ENCODE measurements around the gene PON3. TPM values are rescaled to one million over a fixed set of nuclear protein-coding genes. Genes with fewer than 3 reads are reported as not detected.

PON3 gene
- total RNA-seq, 1 experiment from 2014 or later: not detected

DNA sequence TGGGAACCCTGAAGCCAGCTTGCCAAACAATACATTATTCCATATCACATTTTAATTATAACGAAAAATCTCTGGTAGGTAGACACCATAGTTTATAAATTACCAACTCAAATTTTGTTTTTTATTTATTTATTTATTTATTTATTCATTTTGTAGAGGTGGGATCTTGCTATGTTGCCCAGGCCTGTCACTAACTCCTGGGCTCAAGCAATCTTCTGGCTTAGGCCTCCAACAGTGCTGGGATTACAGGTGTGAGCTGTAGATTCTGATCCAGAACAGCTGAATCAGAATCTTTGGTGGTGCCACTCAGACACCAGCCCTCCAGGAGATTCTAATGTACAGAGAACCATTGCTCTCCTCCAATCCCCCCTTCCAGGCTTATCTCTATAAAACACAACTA, 37.0 kb upstream of the PON3 start:
- H3K4me1 Mint-ChIP-seq: peaks cover 4 to 12% of the 10 kb centered on the region in 2 experiments

More for the DNA sequence above, 37.0 kb upstream of the PON3 start:
- Histone ChIP-seq H2BK20ac (ENCODE audit: low read depth, low read length, poor library complexity, severe bottlenecking) (no peak overlapping the region), H2BK15ac (ENCODE audit: low read depth, low read length) (no peak overlapping the region), H2BK12ac (ENCODE audit: insufficient read length, low read depth, low read length) (no peak overlapping the region), H3K23me2 (ENCODE audit: insufficient read length, low read depth, low read length, poor library complexity, severe bottlenecking) (peaks cover 2% of the 10 kb centered on the region), H2BK5ac (ENCODE audit: insufficient read length, low read length) (no peak overlapping the region), H4K5ac (ENCODE audit: insufficient read length, low read depth, low read length) (no peak overlapping the region), H3K4ac (ENCODE audit: low read depth, low read length) (no peak overlapping the region), H3K14ac (ENCODE audit: insufficient read depth, low read length) (no peak overlapping the region), H3T11ph (ENCODE audit: low read length) (no peak overlapping the region), H3K4me2 (ENCODE audit: insufficient read depth, insufficient read length, low read length) (no peak overlapping the region), H3K18ac (ENCODE audit: insufficient read length, low read depth, low read length) (no peak overlapping the region), H4K8ac (replicated peaks; ENCODE audit: insufficient read length, low read depth, low read length) (no peak overlapping the region), H3K9me3 (ENCODE audit: control insufficient read depth, low read depth, low read length) (no peaks in the 10 kb centered on the region), H4K91ac (ENCODE audit: insufficient read length, low read depth, low read length) (no peak overlapping the region), H4K20me1 (ENCODE audit: control insufficient read depth, insufficient read depth, insufficient read length) (no peaks in the 10 kb centered on the region), H3K79me2 (ENCODE audit: insufficient read depth, low read length) (no peaks in the 10 kb centered on the region), H3K79me1 (ENCODE audit: insufficient read depth, low read depth, low read length, poor library complexity, severe bottlenecking) (no peaks in the 10 kb centered on the region), H2AFZ (ENCODE audit: low read length) (no peak overlapping the region), H3K56ac (ENCODE audit: insufficient read length, low read depth, low read length) (no peak overlapping the region), H2AK5ac (ENCODE audit: insufficient read length, low read length) (no peak overlapping the region), H3K27ac (ENCODE audit: insufficient read length, low read depth, low read length) (no peak overlapping the region), H3K23ac (ENCODE audit: insufficient read length, low read depth, low read length) (no peak overlapping the region), H3K4me1 (ENCODE audit: insufficient read depth, low read length) (no peaks in the 10 kb centered on the region), H2BK120ac (ENCODE audit: low read depth, low read length, poor library complexity, severe bottlenecking) (no peak overlapping the region), H3K9ac (ENCODE audit: extremely low read depth, insufficient read length, low read length) (no peak overlapping the region), H3K27me3 (ENCODE audit: insufficient read depth, low read length) (no peaks in the 10 kb centered on the region)
- peaks cover 8 to 11% (median 10%) of the 10 kb centered on the region in 3 experiments; a peak in 6 of 7 replicates for H3K36me3 Mint-ChIP-seq (ENCODE audit: insufficient read depth in 1 of 3, low read depth in 3 of 3)
- H3K9me3 Mint-ChIP-seq: no peaks in the 10 kb centered on the region
- no peaks in the 10 kb centered on the region for H3K27me3 Mint-ChIP-seq (ENCODE audit: low read depth)
- TF ChIP-seq, protein P1, sequence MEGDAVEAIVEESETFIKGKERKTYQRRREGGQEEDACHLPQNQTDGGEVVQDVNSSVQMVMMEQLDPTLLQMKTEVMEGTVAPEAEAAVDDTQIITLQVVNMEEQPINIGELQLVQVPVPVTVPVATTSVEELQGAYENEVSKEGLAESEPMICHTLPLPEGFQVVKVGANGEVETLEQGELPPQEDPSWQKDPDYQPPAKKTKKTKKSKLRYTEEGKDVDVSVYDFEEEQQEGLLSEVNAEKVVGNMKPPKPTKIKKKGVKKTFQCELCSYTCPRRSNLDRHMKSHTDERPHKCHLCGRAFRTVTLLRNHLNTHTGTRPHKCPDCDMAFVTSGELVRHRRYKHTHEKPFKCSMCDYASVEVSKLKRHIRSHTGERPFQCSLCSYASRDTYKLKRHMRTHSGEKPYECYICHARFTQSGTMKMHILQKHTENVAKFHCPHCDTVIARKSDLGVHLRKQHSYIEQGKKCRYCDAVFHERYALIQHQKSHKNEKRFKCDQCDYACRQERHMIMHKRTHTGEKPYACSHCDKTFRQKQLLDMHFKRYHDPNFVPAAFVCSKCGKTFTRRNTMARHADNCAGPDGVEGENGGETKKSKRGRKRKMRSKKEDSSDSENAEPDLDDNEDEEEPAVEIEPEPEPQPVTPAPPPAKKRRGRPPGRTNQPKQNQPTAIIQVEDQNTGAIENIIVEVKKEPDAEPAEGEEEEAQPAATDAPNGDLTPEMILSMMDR (conservative IDR thresholded peaks at IDR 0.05): no peak
- H3K4me3 Mint-ChIP-seq: no peak overlapping the region
- WGBS (ENCODE audit: extremely low coverage, insufficient read length, low lambda C conversion rate): 100% methylated on average over 1 of the region's 1 CpG
- no peak for DNase-seq
- no peak overlapping the region for H3K27ac Mint-ChIP-seq
